ENCODE data around the gene ITGB8. TPM values are rescaled to one million over a fixed set of nuclear protein-coding genes. Genes with fewer than 3 reads are reported as not detected.

ITGB8 gene
- total RNA-seq, 3 donors from 2014 or later: 9.3 to 11.6 (median 10.8) TPM

- TF ChIP-seq CTCF (IDR thresholded peaks at IDR 0.05): no peak
- peak; percentile 11 for ATAC-seq
- Histone ChIP-seq H3K36me3 (ENCODE audit: low read depth) (no peaks in the 10 kb centered on the region), H3K9me3 (peaks cover under 1% of the 10 kb centered on the region), H3K4me1 (ENCODE audit: low read depth) (no peaks in the 10 kb centered on the region), H3K4me3 (no peak overlapping the region)
- intact Hi-C loops (cut with DNase I, micrococcal nuclease): no loop called here
- DNase-seq: no peak
Measured at GRCh38 chr7:20439416-20440185, 108.9 kb downstream of the ITGB8 start.

- no peak for TF ChIP-seq CTCF (IDR thresholded peaks at IDR 0.05)
- intact Hi-C loops (cut with DNase I, micrococcal nuclease): no loop called here
- ATAC-seq (no peak), DNase-seq (peak in 2 of 3 donors; percentile 52 to 55)
- peaks cover 8% of the 10 kb centered on the region for H3K9me3 ChIP-seq
- no peak overlapping the region for H3K4me3 ChIP-seq
- no peaks in the 10 kb centered on the region for H3K4me1 ChIP-seq (ENCODE audit: low read depth)
- no peaks in the 10 kb centered on the region for H3K36me3 ChIP-seq (ENCODE audit: low read depth)
Measured at GRCh38 chr7:20440472-20441105, 109.9 kb downstream of the ITGB8 start.

GRCh38 chr7:20441346-20441745 lies 110.6 kb downstream of the ITGB8 start:
- peaks cover 8% of the 10 kb centered on the region for H3K9me3 ChIP-seq
- no peak for ATAC-seq
- H3K4me1 ChIP-seq (ENCODE audit: low read depth): no peaks in the 10 kb centered on the region
- no peaks in the 10 kb centered on the region for H3K36me3 ChIP-seq (ENCODE audit: low read depth)
- DNase-seq: no peak
- intact Hi-C loops (cut with DNase I, micrococcal nuclease): no loop called here
- TF ChIP-seq CTCF (IDR thresholded peaks at IDR 0.05): no peak
- no peak overlapping the region for H3K4me3 ChIP-seq

- no peaks in the 10 kb centered on the region for H3K4me1 ChIP-seq (ENCODE audit: low read depth)
- DNase-seq: no peak
- no peak for TF ChIP-seq CTCF (IDR thresholded peaks at IDR 0.05)
- intact Hi-C loops (cut with DNase I, micrococcal nuclease): no loop called here
- no peaks in the 10 kb centered on the region for H3K36me3 ChIP-seq (ENCODE audit: low read depth)
- peaks cover 8% of the 10 kb centered on the region for H3K9me3 ChIP-seq
- H3K4me3 ChIP-seq: no peak overlapping the region
- ATAC-seq: no peak
Measured at GRCh38 chr7:20441991-20442441, 111.3 kb downstream of the ITGB8 start.

GRCh38 chr7:20442951-20443350 lies 112.3 kb downstream of the ITGB8 start:
- TF ChIP-seq CTCF (IDR thresholded peaks at IDR 0.05): no peak
- H3K4me1 ChIP-seq (ENCODE audit: low read depth): no peaks in the 10 kb centered on the region
- H3K36me3 ChIP-seq (ENCODE audit: low read depth): no peaks in the 10 kb centered on the region
- ATAC-seq: no peak
- H3K9me3 ChIP-seq: peaks cover 8% of the 10 kb centered on the region
- intact Hi-C loops (cut with DNase I, micrococcal nuclease): no loop called here
- no peak for DNase-seq
- no peak overlapping the region for H3K4me3 ChIP-seq
